Astrocyte of the spinal cord (primary cell): ENCODE results near the gene PTF1A.

Source experiments
- DNase-seq: peaks from one replicate; pipeline ENCODE4 v3.0.0; 2011; ENCODE audit warnings: low read depth, low spot score
- H3K4me3 ChIP-seq: 2 replicates; pipeline ENCODE4 v1.5.1; 2011; ENCODE audit warnings: low read depth, mild to moderate bottlenecking, low read length, moderate library complexity
- CTCF ChIP-seq: IDR thresholded peaks from 2 replicates; pipeline ENCODE4 v1.5.1; 2012; ENCODE audit warnings: low read depth, mild to moderate bottlenecking, low read length, inconsistent platforms
- in situ Hi-C: cut with HindIII; loops from 2 replicates; pipeline ENCODE4 v1.10.0; 2017; ENCODE audit warnings: low sequenced_read_pairs

Gene PTF1A

DNA sequence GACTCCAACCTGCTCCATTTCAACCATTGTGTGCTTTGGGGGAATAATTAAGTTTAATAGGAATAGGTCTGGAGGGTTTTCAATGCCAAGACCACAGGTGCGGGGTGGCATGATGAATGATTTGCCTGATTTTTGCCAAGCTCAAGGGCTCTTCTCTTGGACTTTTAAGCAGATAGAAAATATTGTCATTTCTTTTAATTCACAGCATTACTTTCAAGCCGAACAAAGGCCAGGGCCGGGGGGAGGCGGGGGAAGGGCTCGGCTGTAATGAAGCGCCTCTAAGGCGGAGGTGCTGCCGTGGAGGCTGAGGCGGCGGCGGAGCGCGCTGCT lies 6.5 kb downstream of the PTF1A start:
- H3K4me3 ChIP-seq: no peak overlapping the region
- TF ChIP-seq CTCF: no peak
- no peak for DNase-seq
- in situ Hi-C loops: no loop called here

- no peak overlapping the region for H3K4me3 ChIP-seq
- in situ Hi-C loops: no loop called here
- TF ChIP-seq CTCF: no peak
- DNase-seq: peak; percentile 22
Measured at GRCh38 chr10:23198940-23199767, 7.0 kb downstream of the PTF1A start.

GRCh38 chr10:23199768-23200511 lies 7.8 kb downstream of the PTF1A start:
- in situ Hi-C loops: no loop called here
- TF ChIP-seq CTCF: no peak
- DNase-seq: no peak
- no peak overlapping the region for H3K4me3 ChIP-seq

GRCh38 chr10:23200586-23200985 lies 8.5 kb downstream of the PTF1A start:
- no peak for TF ChIP-seq CTCF
- in situ Hi-C loops: no loop called here
- no peak for DNase-seq
- no peak overlapping the region for H3K4me3 ChIP-seq

DNA sequence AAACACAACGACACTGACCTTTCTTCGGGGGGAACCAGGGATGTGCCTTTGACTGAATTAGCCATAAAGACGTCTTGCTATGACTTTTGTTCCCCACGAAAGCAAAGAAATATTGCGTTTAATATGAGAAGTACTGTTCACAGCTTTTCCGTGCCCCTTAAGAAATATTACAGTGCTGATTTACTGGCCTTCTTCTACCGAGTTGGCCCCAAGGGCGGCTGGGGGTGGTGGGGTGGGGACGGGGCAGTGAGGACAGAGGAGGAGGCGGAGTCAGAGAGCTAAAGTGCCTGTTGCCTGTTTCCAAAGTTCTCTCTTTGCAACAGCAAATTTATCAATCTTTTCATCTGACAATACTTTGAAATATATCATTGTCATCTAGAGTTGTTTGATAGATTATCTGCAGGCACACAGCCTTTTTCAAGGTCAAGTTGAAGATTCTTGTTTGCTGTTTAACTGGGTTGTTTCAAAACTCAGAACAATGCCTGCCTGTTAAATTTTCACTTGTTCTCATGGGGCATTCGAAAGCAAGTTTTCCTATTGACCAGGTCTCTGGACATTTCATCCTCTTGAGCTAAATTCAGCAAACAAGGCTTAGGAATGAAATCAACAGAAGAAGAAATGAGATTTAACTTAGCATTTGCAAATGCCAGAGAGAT lies 9.0 kb downstream of the PTF1A start:
- in situ Hi-C loops: no loop called here
- TF ChIP-seq CTCF: no peak
- no peak overlapping the region for H3K4me3 ChIP-seq
- DNase-seq: no peak

GRCh38 chr10:23201837-23202236 lies 9.7 kb downstream of the PTF1A start:
- TF ChIP-seq CTCF: no peak
- in situ Hi-C loops: no loop called here
- no peak for DNase-seq
- H3K4me3 ChIP-seq: no peak overlapping the region
